ENCODE results near the gene GNA14.
A peak's percentile ranks its signal among the peaks of the same experiment; 100 is the strongest.
"Not testable (repeated sequence)": the region's sequence is repeated elsewhere in the genome, so short reads cannot be mapped to it uniquely, and the experiment has no call there.

The GNA14 gene

DNA sequence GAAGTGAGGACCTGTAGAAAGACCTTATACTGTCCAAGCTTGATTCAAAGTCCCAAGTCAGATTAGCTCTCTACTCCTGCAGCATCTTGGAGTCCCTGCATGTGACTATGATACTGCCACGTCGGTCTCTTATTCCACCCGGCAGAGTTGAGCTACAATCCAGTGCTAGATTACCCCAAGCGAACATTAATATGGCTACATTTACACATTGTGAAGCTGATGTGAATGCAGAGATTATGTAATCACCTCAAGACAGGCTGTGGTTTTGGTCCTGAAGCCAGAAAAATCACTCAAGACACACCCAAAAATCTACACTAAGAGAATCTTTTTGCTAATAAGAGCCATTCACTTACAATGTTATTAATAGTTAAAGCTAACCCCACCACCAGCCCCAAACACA lies 116.7 kb downstream of the GNA14 start:
- no peak for DNase-seq

- DNase-seq, result peak in 1 of 3 experiments; percentile 14
Observed at GRCh38 chr9:77523891-77524290, 124.2 kb downstream of the GNA14 start.

DNA sequence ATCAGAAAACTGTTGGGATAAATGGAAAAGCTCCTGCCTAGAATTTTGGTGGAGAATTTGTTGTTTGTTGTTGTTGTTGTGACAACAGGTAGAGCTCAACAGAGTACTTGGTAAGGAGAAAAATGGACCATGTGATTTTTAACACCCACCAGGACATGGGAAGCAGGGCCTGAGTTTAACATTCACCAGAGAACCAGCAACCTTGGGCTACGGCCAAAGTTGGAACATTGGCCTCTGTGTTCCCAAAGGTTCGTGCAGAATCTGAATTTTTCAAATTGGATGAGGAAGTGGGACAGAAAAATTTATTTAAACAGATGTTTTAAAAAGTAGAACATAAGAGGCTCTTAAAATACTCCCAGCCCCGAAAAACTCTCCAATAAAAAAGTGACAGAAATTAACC lies 127.0 kb downstream of the GNA14 start:
- DNase-seq, result no peak

DNA sequence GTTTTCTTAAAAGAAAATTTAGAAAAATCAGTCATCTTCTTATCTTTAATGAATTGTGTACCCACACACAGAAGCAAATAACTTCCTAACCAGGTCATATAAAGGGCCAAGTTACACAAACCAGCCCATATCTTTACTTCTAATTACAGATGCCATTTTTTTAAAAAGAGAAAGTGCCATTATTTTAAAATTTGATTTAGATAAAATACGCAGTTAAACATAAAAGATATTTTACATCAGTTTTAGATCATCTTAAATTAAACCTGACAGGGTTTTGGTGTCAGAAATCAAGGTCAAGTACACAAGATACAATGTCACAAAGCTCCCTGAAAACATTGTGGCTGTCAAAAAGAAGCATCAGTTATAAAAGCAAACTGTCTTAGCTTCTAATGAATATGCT lies 129.4 kb downstream of the GNA14 start:
- no peak for DNase-seq

DNA sequence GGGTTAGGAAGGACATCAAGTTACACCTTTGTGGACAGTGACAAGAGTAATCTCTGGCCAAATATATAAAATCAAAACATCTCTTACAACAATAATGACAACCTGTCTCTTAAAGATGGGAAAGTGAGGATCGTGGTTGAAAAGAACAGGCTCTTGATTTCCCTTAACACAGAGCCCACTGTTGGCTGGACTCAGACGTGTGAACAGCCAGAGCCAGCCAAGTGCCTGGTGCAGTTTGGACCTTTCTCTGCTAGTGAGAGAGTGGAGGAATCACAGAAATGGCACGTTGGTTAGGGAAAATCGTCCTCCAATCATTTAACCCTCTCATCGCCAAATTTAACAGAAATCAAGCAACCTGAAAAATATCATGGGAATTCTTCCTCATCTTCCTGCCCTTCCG lies 131.3 kb downstream of the GNA14 start:
- no peak for DNase-seq

- no peak for DNase-seq
Observed at GRCh38 chr9:77514886-77515711, 133.0 kb downstream of the GNA14 start.

GRCh38 chr9:77513457-77513856 lies 134.7 kb downstream of the GNA14 start:
- DNase-seq, result no peak

GRCh38 chr9:77512876-77513275 lies 135.2 kb downstream of the GNA14 start:
- peak in 1 of 3 experiments; percentile 22 for DNase-seq

DNA sequence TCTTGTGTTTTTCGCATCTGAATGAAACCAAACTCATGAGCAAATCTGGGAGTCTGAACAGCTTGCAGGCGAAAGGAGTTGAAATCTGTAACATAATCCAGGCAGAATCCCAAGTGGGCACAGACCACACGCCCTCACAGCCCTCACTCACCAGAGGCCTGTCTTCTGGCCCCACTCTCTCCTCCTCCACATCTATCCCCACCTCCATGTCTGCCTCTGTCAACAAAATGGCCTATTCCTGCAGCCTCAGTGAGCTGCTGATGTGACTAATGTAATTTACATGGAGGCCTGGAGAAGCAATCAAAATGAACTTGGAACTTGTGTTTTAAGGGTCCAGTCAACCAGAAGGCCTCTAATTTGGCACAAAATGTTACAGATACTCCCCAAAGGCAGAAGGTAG lies 136.6 kb downstream of the GNA14 start:
- no peak for DNase-seq

GRCh38 chr9:77510666-77511065 lies 137.5 kb downstream of the GNA14 start:
- no peak for DNase-seq

DNA sequence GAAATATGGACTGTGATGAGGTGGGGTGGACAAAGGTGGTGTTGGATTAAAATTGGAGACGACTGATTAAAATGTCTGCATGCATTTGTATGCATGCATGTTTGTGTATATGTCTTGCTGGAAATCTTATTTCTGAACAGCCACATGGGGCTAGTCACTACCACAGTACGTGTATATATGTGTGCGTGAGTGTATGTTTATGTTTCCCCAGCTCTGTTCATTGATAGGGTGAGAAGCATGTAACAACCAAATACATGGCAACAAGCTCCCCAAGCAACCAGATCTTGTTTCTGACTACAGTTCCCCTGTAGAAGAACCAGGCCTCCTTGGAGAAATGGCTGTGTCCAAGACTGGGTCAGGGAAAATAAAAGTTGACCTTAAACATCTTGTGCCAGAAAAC lies 139.7 kb downstream of the GNA14 start:
- no peak for DNase-seq

- DNase-seq, result no peak
Observed at GRCh38 chr9:77507212-77507961, 140.7 kb downstream of the GNA14 start.

DNA sequence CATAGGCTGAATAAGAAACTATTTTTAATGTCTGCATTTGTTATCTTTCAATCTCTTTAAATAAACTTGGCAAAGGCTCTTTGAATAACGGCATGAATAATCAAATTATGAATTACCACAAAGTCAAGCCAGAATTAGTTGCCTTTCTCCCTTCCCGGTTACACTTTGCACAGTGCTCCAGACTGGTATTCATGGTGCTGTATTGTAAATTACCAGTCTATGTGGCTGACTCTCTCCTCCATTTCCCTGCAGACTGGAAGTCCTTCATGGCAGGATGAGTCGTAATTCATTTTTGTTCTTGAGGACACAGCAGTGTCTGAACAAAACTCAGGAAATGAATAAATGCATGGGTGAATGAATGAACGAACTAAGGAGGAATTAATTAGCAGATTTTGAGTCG lies 142.9 kb downstream of the GNA14 start:
- no peak for DNase-seq

- DNase-seq, result no peak
Observed at GRCh38 chr9:77502568-77502967, 145.6 kb downstream of the GNA14 start.

DNA sequence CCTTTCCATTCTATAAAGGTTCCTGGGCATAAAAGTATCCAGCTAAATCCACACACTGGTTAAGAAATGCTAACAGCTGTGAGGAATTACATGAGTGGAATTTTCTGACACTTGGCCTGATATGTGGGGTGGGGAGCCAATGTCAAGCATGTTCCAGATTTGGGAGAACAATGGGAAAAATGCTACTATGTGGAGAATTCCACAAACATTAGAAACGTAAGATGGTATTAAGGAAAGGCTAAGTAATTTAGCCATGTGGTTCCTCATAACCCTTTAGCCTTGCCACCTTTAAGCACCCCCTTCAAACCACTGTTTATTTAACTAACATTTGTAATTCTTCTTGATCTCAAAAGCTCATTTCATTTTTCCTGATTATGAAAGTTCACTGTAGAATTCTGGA lies 149.2 kb downstream of the GNA14 start:
- no peak for DNase-seq

- no peak for DNase-seq
Observed at GRCh38 chr9:77497322-77498198, 150.6 kb downstream of the GNA14 start.

DNA sequence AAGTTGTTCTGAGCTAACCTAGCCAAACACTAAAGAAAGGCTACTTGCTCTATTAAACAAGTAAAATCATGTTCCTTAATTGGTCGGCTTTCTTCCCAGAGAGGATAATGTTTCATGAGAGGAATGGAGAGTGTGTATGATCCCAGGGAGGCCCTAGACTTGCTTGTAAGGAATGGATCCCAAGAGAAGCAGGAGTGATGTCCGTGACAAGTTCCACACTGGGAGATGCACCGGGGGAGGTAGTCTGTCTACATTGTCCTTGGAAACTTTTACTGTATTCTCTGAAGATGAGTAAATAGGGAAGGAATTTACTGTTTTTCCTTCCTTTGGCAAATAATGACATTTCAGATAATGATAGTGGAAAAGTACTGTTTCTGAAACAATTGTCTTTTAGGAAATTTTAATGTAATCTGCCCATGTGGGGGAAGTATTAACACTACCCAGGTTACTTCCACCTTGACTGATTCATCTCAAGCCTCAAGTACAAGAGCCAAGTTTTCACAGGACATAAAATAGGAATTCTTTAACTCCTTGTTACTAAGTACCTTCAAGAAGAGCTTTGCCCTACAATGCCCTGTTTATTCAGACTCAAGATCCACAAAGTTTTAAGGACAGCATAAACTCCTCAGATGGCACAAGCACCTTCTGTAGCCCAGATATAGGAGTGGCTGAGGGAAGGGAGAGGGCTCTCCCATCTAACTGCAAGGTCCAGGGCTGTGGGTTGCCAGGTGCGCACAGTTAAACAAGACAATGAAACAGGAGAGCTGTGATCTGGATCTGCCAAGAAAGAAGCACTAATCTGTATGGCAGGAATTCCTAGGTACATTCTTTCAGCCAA lies 152.1 kb downstream of the GNA14 start:
- DNase-seq, result peak in 2 of 3 experiments; percentile 8 to 27

- DNase-seq, result not testable (repeated sequence)
Observed at GRCh38 chr9:77490279-77490678, 157.8 kb downstream of the GNA14 start.

GRCh38 chr9:77489405-77490163 lies 158.5 kb downstream of the GNA14 start:
- not testable (repeated sequence) for DNase-seq

DNA sequence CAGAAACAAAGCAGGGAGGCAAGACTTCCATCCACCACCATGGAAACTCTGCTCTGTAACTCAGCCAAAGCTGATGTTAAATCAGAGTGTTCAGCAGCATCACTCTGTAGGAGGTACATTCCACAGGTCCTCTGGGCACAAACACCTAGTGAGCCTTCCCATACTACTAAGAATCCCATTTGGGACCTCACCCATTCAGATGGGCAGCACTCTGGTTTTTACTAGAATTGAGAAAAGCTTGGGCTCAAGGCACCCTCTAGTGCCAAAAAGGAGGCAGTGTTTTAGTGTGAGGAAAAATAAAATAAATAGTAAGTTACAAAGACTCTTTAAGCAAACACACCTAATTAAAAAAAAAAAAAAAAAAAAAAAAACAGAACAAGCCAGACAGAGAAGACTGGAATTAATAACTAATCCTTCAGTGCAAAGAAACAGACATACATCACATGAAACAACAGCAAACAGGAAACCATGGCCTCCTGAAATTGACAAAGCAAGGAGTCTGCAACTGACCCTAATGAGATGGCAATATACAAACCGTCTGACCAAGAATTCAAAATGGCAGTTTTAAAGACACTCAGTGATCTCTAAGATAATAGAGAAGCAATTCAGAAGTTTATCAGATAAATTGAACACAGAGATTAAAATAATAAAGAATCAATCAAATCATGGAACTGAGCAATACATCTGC lies 159.5 kb downstream of the GNA14 start:
- peak in 1 of 3 experiments; percentile 10 for DNase-seq

- DNase-seq, result no peak
Observed at GRCh38 chr9:77486968-77487367, 161.2 kb downstream of the GNA14 start.

Data from NCI-H1417 (cell line).